ENCODE measurements around the gene CNTLN.
"Not testable (repeated sequence)": the region's sequence is repeated elsewhere in the genome, so short reads cannot be mapped to it uniquely, and the experiment has no call there.

CNTLN gene

GRCh38 chr9:17268531-17269188, 133.8 kb downstream of the CNTLN start:
- not testable (repeated sequence) for H3K4me1 ChIP-seq (ENCODE audit: control insufficient read depth in 1 of 2, insufficient read depth in 2 of 2, low read length in 2 of 2); H3K36me3 ChIP-seq (ENCODE audit: control insufficient read depth in 1 of 2, insufficient read depth in 2 of 2, low read length in 2 of 2); H3K9me3 ChIP-seq (ENCODE audit: control insufficient read depth in 1 of 2, low read length in 2 of 2); H3K27ac ChIP-seq (ENCODE audit: low read length); H3K4me3 ChIP-seq (ENCODE audit: low read depth in 1 of 2, low read length in 2 of 2); H3K27me3 ChIP-seq (ENCODE audit: low read depth, low read length)

- Histone ChIP-seq H3K4me1 (ENCODE audit: control insufficient read depth in 1 of 2, insufficient read depth in 2 of 2, low read length in 2 of 2) (no peaks in the 10 kb centered on the region), H3K9me3 (ENCODE audit: control insufficient read depth in 1 of 2, low read length in 2 of 2) (peaks cover 0 to 2% of the 10 kb centered on the region in 2 donors), H3K36me3 (ENCODE audit: control insufficient read depth in 1 of 2, insufficient read depth in 2 of 2, low read length in 2 of 2) (no peaks in the 10 kb centered on the region), H3K27me3 (ENCODE audit: low read depth, low read length) (no peaks in the 10 kb centered on the region), H3K4me3 (ENCODE audit: low read depth in 1 of 2, low read length in 2 of 2) (no peak overlapping the region), H3K27ac (ENCODE audit: low read length) (no peak overlapping the region)
These were observed 135.0 kb downstream of the CNTLN start for GRCh38 chr9:17269799-17270198.

GRCh38 chr9:17272536-17272935, 137.7 kb downstream of the CNTLN start:
- H3K9me3 ChIP-seq (ENCODE audit: control insufficient read depth in 1 of 2, low read length in 2 of 2): peaks cover 0 to 2% of the 10 kb centered on the region in 2 donors
- H3K36me3 ChIP-seq (ENCODE audit: control insufficient read depth in 1 of 2, insufficient read depth in 2 of 2, low read length in 2 of 2): no peaks in the 10 kb centered on the region
- no peaks in the 10 kb centered on the region for H3K4me1 ChIP-seq (ENCODE audit: control insufficient read depth in 1 of 2, insufficient read depth in 2 of 2, low read length in 2 of 2)
- no peak overlapping the region for H3K27ac ChIP-seq (ENCODE audit: low read length)
- H3K27me3 ChIP-seq (ENCODE audit: low read depth, low read length): no peaks in the 10 kb centered on the region
- no peak overlapping the region for H3K4me3 ChIP-seq (ENCODE audit: low read depth in 1 of 2, low read length in 2 of 2)

- peaks cover 0 to 5% of the 10 kb centered on the region in 2 donors for H3K36me3 ChIP-seq (ENCODE audit: control insufficient read depth in 1 of 2, insufficient read depth in 2 of 2, low read length in 2 of 2)
- no peaks in the 10 kb centered on the region for H3K4me1 ChIP-seq (ENCODE audit: control insufficient read depth in 1 of 2, insufficient read depth in 2 of 2, low read length in 2 of 2)
- no peaks in the 10 kb centered on the region for H3K9me3 ChIP-seq (ENCODE audit: control insufficient read depth in 1 of 2, low read length in 2 of 2)
- no peaks in the 10 kb centered on the region for H3K27me3 ChIP-seq (ENCODE audit: low read depth, low read length)
- H3K27ac ChIP-seq (ENCODE audit: low read length): no peak overlapping the region
- H3K4me3 ChIP-seq (ENCODE audit: low read depth in 1 of 2, low read length in 2 of 2): no peak overlapping the region
These were observed 145.6 kb downstream of the CNTLN start for GRCh38 chr9:17280350-17281012.

- H3K9me3 ChIP-seq (ENCODE audit: control insufficient read depth in 1 of 2, low read length in 2 of 2); H3K27ac ChIP-seq (ENCODE audit: low read length); H3K4me3 ChIP-seq (ENCODE audit: low read depth in 1 of 2, low read length in 2 of 2); H3K27me3 ChIP-seq (ENCODE audit: low read depth, low read length); H3K36me3 ChIP-seq (ENCODE audit: control insufficient read depth in 1 of 2, insufficient read depth in 2 of 2, low read length in 2 of 2); H3K4me1 ChIP-seq (ENCODE audit: control insufficient read depth in 1 of 2, insufficient read depth in 2 of 2, low read length in 2 of 2): not testable (repeated sequence)
These were observed 155.8 kb downstream of the CNTLN start for GRCh38 chr9:17290673-17291072.

GRCh38 chr9:17291766-17292165, 156.9 kb downstream of the CNTLN start:
- H3K4me1 ChIP-seq (ENCODE audit: control insufficient read depth in 1 of 2, insufficient read depth in 2 of 2, low read length in 2 of 2): no peaks in the 10 kb centered on the region
- H3K27me3 ChIP-seq (ENCODE audit: low read depth, low read length): no peaks in the 10 kb centered on the region
- H3K36me3 ChIP-seq (ENCODE audit: control insufficient read depth in 1 of 2, insufficient read depth in 2 of 2, low read length in 2 of 2): no peaks in the 10 kb centered on the region
- no peaks in the 10 kb centered on the region for H3K9me3 ChIP-seq (ENCODE audit: control insufficient read depth in 1 of 2, low read length in 2 of 2)
- H3K27ac ChIP-seq (ENCODE audit: low read length): no peak overlapping the region
- H3K4me3 ChIP-seq (ENCODE audit: low read depth in 1 of 2, low read length in 2 of 2): no peak overlapping the region

- Histone ChIP-seq H3K4me1 (ENCODE audit: control insufficient read depth in 1 of 2, insufficient read depth in 2 of 2, low read length in 2 of 2) (no peaks in the 10 kb centered on the region), H3K27me3 (ENCODE audit: low read depth, low read length) (no peaks in the 10 kb centered on the region), H3K27ac (ENCODE audit: low read length) (no peak overlapping the region), H3K9me3 (ENCODE audit: control insufficient read depth in 1 of 2, low read length in 2 of 2) (no peaks in the 10 kb centered on the region), H3K4me3 (ENCODE audit: low read depth in 1 of 2, low read length in 2 of 2) (no peak overlapping the region), H3K36me3 (ENCODE audit: control insufficient read depth in 1 of 2, insufficient read depth in 2 of 2, low read length in 2 of 2) (no peaks in the 10 kb centered on the region)
These were observed 158.8 kb downstream of the CNTLN start for GRCh38 chr9:17293685-17294084.

GRCh38 chr9:17294822-17295624, 160.2 kb downstream of the CNTLN start:
- Histone ChIP-seq H3K4me3 (ENCODE audit: low read depth in 1 of 2, low read length in 2 of 2) (no peak overlapping the region), H3K36me3 (ENCODE audit: control insufficient read depth in 1 of 2, insufficient read depth in 2 of 2, low read length in 2 of 2) (no peaks in the 10 kb centered on the region), H3K9me3 (ENCODE audit: control insufficient read depth in 1 of 2, low read length in 2 of 2) (no peaks in the 10 kb centered on the region), H3K27me3 (ENCODE audit: low read depth, low read length) (no peaks in the 10 kb centered on the region), H3K27ac (ENCODE audit: low read length) (no peak overlapping the region), H3K4me1 (ENCODE audit: control insufficient read depth in 1 of 2, insufficient read depth in 2 of 2, low read length in 2 of 2) (no peaks in the 10 kb centered on the region)

- H3K4me3 ChIP-seq (ENCODE audit: low read depth in 1 of 2, low read length in 2 of 2): no peak overlapping the region
- no peaks in the 10 kb centered on the region for H3K27me3 ChIP-seq (ENCODE audit: low read depth, low read length)
- no peaks in the 10 kb centered on the region for H3K9me3 ChIP-seq (ENCODE audit: control insufficient read depth in 1 of 2, low read length in 2 of 2)
- no peak overlapping the region for H3K27ac ChIP-seq (ENCODE audit: low read length)
- H3K4me1 ChIP-seq (ENCODE audit: control insufficient read depth in 1 of 2, insufficient read depth in 2 of 2, low read length in 2 of 2): no peaks in the 10 kb centered on the region
- H3K36me3 ChIP-seq (ENCODE audit: control insufficient read depth in 1 of 2, insufficient read depth in 2 of 2, low read length in 2 of 2): no peaks in the 10 kb centered on the region
These were observed 180.5 kb downstream of the CNTLN start for GRCh38 chr9:17315341-17315740.

- no peaks in the 10 kb centered on the region for H3K36me3 ChIP-seq (ENCODE audit: control insufficient read depth in 1 of 2, insufficient read depth in 2 of 2, low read length in 2 of 2)
- no peak overlapping the region for H3K27ac ChIP-seq (ENCODE audit: low read length)
- H3K9me3 ChIP-seq (ENCODE audit: control insufficient read depth in 1 of 2, low read length in 2 of 2): no peaks in the 10 kb centered on the region
- no peak overlapping the region for H3K4me3 ChIP-seq (ENCODE audit: low read depth in 1 of 2, low read length in 2 of 2)
- no peaks in the 10 kb centered on the region for H3K27me3 ChIP-seq (ENCODE audit: low read depth, low read length)
- H3K4me1 ChIP-seq (ENCODE audit: control insufficient read depth in 1 of 2, insufficient read depth in 2 of 2, low read length in 2 of 2): no peaks in the 10 kb centered on the region
These were observed 184.0 kb downstream of the CNTLN start for GRCh38 chr9:17318821-17319320.

- Histone ChIP-seq H3K9me3 (ENCODE audit: control insufficient read depth in 1 of 2, low read length in 2 of 2) (no peaks in the 10 kb centered on the region), H3K36me3 (ENCODE audit: control insufficient read depth in 1 of 2, insufficient read depth in 2 of 2, low read length in 2 of 2) (no peaks in the 10 kb centered on the region), H3K27ac (ENCODE audit: low read length) (no peak overlapping the region), H3K4me3 (ENCODE audit: low read depth in 1 of 2, low read length in 2 of 2) (no peak overlapping the region), H3K27me3 (ENCODE audit: low read depth, low read length) (no peaks in the 10 kb centered on the region), H3K4me1 (ENCODE audit: control insufficient read depth in 1 of 2, insufficient read depth in 2 of 2, low read length in 2 of 2) (no peaks in the 10 kb centered on the region)
These were observed 185.0 kb downstream of the CNTLN start for GRCh38 chr9:17319864-17320263.
